CD4-positive, alpha-beta T cell treated with Interleukin-1 beta for 1 hour (primary cell): ENCODE data around the gene PGAP6.
"Not testable (repeated sequence)": the region's sequence is repeated elsewhere in the genome, so short reads cannot be mapped to it uniquely, and the experiment has no call there.

ENCODE experiments used
- DNase-seq, 2 donors: peaks; one replicate each; pipeline ENCODE4 v3.0.0-alpha.2; 2020 to 2022

Gene PGAP6

GRCh38 chr16:378113-378820 is 3.5 kb downstream of the PGAP6 start:
- not testable (repeated sequence) for DNase-seq

- no peak for DNase-seq
Observed at GRCh38 chr16:377419-377951, 4.3 kb downstream of the PGAP6 start.

GRCh38 chr16:376817-377418 is 4.9 kb downstream of the PGAP6 start:
- DNase-seq = no peak

DNA sequence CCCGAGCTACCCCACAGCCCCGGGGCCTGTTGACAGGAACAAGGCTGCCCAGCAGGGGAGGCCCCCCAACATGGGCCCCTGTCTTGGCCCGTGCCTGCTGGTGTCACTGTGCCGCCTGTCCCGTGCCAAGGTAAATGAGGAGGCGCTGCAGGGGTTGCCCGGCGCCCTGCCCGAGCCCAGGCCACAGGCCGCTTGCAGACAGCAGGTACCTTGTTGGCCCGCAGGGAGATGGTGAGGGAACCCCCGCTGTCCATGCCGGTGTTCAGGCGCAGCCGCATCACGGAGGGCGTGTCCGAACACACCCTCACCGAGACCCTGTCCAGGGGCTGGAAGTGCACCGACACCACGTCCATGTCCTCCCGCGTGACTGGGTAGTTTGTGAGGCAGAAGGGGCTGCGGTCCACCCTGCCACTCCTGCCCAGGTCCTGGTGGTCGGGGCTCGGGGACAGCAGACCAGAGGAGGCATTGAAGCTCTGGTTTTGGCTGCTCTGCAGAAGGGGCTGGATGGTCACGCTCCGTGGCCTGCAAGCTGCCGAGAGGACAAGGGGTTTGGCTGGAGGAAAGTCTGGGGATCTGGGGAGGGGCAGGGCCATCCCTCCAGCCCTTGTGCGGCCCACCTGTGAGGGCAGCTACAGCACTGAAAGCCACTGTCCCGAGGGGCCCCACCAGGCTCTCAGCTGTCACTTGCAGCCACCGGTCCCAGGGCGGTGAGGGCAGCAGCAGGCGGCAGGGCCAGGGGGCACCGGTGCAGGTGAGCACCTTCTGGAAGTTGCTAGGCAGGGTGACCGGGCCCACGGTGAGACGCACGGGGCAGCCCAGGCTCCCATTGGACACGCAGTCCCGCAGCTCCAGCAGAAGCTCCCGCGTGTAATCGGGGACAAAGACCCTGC is 5.6 kb downstream of the PGAP6 start:
- DNase-seq = no peak

DNA sequence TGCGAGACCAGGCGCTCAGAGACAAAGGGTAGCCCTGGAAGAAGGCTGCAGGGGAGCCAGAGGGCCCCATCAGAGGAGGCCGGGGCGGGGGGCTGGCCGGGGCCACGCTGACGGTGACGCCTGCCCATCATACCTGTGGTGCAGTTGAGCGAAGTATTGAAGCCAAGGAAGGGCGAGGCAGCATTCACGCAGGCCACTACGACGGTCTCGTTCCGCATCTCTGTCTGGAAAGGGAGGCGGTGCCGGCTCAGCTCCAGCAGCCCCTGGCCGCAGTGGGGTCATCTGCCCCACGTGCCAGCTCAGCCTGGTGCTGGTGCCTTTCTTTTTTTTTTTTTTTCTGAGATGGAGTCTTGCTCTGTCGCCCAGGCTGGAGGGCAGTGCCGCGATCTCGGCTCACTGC is 6.6 kb downstream of the PGAP6 start:
- no peak for DNase-seq

- no peak for DNase-seq
Observed at GRCh38 chr16:374616-374926, 7.2 kb downstream of the PGAP6 start.

- DNase-seq = no peak
Observed at GRCh38 chr16:373848-374615, 7.7 kb downstream of the PGAP6 start.

DNA sequence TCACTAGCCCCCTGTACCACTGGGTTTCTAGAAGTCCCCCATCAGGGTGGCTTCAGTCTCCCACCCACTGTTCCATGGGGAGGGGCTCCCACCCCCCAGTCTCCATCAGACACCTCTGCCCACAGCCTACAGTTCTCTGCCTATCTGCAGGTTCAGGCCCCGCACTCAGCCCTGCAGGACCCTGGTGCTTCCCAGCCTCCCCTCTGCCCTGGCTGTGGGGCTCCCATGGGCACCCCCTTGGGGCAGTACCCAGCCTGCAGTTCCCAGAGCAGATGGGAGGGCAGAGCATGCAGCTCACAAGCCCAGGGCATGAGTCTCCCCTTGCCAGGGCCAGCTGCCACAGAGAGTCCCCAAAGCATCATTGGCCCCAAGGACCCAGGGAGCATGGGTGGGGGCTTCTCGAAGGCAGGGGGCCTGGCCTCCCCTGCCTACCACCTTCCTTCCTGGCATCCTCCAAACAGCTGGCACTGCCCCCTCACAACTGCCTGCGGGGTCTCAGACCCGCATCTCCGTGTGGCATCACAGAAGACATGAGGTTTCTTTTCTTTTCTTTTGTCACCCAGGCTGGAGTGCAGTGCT is 8.7 kb downstream of the PGAP6 start:
- DNase-seq = no peak

DNA sequence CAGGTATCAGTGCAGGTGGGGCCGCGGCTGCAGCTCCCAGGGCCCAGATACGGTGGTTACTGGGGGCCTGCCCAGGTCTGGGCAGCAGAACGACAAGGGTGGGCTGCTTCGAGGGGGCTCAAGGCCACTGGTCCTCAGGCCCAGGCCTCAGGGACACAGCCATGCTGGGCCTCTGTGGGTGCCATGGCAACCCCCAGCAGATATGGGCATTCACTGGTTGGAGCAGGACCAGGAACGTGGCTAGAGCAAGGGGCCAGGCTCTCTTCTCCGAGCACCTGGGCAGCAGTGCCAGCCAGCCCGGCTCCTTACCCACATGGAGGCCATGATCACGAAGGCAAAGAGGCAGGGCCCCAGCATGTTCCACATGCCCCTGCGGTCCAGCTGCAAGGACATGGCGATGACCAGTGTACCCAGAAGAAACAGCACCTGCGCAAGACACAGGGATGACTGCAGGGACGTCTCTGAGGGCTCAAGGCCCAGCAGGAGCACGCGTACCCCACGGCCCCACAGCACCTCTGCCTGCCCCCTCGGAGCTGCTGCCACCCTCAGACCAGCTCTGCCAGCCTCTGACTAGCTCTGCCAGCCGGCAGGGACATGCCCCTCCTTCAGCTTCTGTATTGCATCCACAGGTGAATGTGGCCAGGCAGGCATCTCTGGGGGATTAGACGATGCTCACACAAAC is 9.3 kb downstream of the PGAP6 start:
- DNase-seq = no peak

GRCh38 chr16:371515-372301 is 10.1 kb downstream of the PGAP6 start:
- no peak for DNase-seq

GRCh38 chr16:370979-371514 is 10.7 kb downstream of the PGAP6 start:
- no peak for DNase-seq

DNA sequence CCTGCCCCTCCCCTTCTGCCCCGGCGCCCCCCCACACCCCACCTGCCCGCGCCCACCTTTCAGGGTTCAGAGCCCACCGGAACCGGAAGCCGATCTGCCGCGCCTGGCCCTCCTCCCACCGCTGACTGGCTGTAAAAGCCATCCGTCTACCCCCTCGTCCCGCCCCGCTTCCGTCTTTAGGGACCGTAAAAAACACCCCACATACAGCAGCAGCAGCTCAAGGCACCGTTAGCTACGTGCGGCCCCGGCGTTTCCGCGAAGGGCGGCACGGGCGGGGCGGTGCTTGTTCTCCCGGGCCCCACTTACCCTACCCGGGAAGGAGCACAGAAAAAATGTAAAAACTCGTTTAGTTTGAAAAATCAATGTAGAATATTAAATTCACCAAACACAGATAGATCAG is 11.3 kb downstream of the PGAP6 start, which contains the start of gene MRPL28:
Gene MRPL28 (minus strand): TSS at position 96 of the 400 bp plus-strand sequence. CDS start 320 bp downstream, outside the sequence.
- DNase-seq = peak; percentile 93 to 94

GRCh38 chr16:369866-370436 is 11.8 kb downstream of the PGAP6 start:
- no peak for DNase-seq

- no peak for DNase-seq
Observed at GRCh38 chr16:369275-369865, 12.4 kb downstream of the PGAP6 start.

DNA sequence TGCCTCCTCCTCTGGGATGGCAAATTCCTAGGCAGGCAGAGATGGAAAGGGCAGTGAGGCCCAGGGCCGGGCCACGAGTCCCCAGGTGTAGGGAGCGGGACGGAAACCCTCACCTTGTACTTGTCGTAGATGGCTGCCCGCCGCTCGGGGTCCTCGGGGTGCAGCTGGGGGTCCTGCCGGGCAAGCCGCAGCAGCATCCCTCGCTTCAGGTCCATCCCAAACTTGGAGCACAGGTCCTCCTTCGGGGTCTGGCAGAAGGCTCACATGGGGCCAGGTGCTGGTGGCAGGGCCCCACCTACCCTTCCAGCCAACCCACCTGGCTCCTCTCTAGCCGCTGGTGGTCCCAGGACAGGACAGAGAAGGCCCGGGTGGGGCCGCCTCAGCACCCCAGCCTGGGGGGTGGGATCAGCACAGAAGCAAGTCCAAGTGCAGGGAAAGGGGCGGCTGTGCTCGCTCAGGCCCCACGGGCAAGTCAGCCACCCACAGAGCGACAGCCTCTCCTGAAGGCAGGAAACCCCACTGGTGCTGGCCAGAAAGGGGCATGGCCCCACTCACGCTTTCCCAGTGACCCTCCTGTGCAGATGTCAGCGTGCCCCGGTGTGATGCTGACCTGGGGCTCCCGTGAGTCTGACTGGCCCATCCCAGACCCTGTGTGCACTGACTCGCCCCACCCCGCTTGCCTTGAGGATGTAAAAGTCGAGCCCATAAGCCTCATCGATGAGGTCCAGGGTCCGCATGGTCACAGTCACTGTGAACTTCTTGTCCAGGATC is 13.2 kb downstream of the PGAP6 start:
- no peak for DNase-seq

DNA sequence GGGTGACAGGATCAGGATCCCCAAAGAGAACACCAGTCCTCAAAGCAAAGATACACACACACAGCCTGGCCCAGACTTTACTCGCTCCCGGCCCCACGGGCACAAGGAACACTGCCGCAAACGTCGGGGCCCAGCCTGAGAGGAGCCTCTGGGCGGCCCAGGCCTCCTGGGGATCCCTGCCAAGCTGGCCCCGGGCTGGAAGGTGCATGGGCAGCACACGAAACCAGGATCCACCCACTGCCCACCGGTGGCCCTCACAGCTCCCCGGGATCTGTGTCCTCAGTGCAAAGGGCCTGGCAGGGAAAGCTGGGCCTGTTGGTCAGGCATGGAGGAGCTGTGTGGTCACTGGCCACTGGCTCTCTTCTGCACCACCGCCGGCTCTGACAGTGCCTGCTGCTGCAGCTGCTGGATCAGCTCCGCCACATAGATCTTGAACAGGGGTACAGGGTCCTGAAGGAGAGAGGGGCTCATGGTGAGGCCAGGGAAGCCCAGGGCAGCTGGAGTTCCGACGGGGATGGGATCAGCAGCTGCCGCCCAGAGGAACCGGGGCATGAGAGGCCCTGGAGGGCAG is 14.4 kb downstream of the PGAP6 start:
- DNase-seq = no peak

DNA sequence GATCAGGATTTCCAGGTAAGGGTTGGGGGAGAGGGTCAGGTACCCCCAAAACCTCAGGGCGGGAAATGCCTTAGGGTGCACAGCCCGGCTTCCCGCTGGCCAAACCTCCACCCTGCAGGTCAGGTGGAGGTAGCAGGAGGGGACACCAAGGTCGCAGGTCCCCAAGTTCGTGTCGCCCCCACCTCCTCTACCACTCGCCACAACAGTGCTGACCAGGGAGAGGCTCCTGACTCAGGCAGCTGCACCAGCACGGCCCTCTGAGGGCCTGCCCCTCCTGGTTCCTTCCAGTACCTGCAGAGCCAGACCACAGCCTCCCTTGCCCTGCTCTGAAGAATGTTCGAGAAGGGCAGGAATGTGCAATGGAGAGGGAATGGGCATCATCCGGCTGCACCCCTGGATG is 15.3 kb downstream of the PGAP6 start:
- no peak for DNase-seq

GRCh38 chr16:364595-365491 is 16.9 kb downstream of the PGAP6 start:
- no peak for DNase-seq
